H1 (cell line): Measurements from ENCODE around the gene NEK4. TPM values are rescaled to one million over a fixed set of nuclear protein-coding genes. Genes with fewer than 3 reads are reported as not detected.

ENCODE experiments used
- POU5F1 ChIP-seq: IDR thresholded peaks from 2 replicates; pipeline ENCODE4 v1.6.1; 2011; ENCODE audit warnings: low read depth, mild to moderate bottlenecking, low read length, moderate library complexity
- RAD21 ChIP-seq, 2 experiments: IDR thresholded peaks in 1 of 2; conservative IDR thresholded peaks in 1 of 2; 2 replicates each; pipeline ENCODE4 v1.6.1; 2011; ENCODE audit warnings: low read depth in 2 of 2, low read length in 2 of 2, improper control_type of control experiment in 1 of 2, inconsistent platforms in 1 of 2, mild to moderate bottlenecking in 1 of 2, moderate library complexity in 1 of 2
- SP2 ChIP-seq: IDR thresholded peaks from 2 replicates; pipeline ENCODE4 v1.6.1; 2012; ENCODE audit warnings: mild to moderate bottlenecking, low read length, inconsistent platforms
- polyA plus RNA-seq, 7 experiments: library from polyadenylated mRNA; depleted of rRNA in 3 of 7; stranded (reverse) in 5 of 7; unstranded in 2 of 7; fragments of >200 nt in 5 of 7; fragments of 200-250 nt in 2 of 7; gene quantifications; 1 replicate in 5 of 7; 2 replicates in 1 of 7; 4 replicates in 1 of 7; pipeline versions ENCODE4 v1.2.1 to v1.2.3, GENCODE V29; 2011 to 2013; ENCODE audit warnings: missing spikeins in 2 of 7, mixed read lengths in 2 of 7
- total RNA-seq: library from RNA; stranded (reverse); fragmentation: NEBNext Ultra II Directional; extraction: Animal tissue kit (Norgen Biotek cat#: 25700); gene quantifications from 2 replicates; pipeline ENCODE4 v1.2.1, GENCODE V29; 2021

NEK4 gene
- total and polyA plus RNA-seq, 2 of the 8 experiments (the other 6 are each of a cell fraction or from before 2014, with no cell fraction given) = 7.5 to 40.0 TPM

GRCh38 chr3:52805270-52806039 is 34.7 kb upstream of the NEK4 start (continued):
- TF ChIP-seq POU5F1 = no peak
- no peak for TF ChIP-seq RAD21 (IDR thresholded peaks at IDR 0.05 in 1 of 2, conservative IDR thresholded peaks at IDR 0.05 in 1 of 2; ENCODE audit: low read depth in 2 of 2, low read length in 2 of 2)
- TF ChIP-seq SP2 = no peak
- TF ChIP-seq, all 59 proteins: peak for 0
